Heart left ventricle (tissue), 13 donors: ENCODE data around the gene TAS2R1.

Experiments
- CTCF ChIP-seq, 12 donors: fragments of 200-600 bp; sonication (generic) in 4 of 12; IDR thresholded peaks; one replicate each; pipeline versions ENCODE4 v1.5.0 to v1.8.0; 2018 to 2022; ENCODE audit warnings: antibody characterized with exemption in 12 of 12, mild to moderate bottlenecking in 5 of 12
- POLR2A ChIP-seq, 2 donors: fragments of 450-650 bp; IDR thresholded peaks; one replicate each; pipeline ENCODE4 v1.6.1; 2017; ENCODE audit warnings: antibody characterized with exemption in 2 of 2, mild to moderate bottlenecking in 2 of 2, moderate library complexity in 2 of 2
- donor health status: ischemic (EF 13 %, LVEDD 7.1; RV severe dilation, severe dysfunction).
- donor health status: DM: no; HTN: yes; CAD: no.
- donor health status: DM: no; HTN: no; CAD: no.
- donor health status: ischemic (EF 25% LVEDD 6.9; RV normal size, moderate dysfunction).
- donor health status: ischemic (EF 25% LVEDD 5.7; RV mildly dilated, moderate dysfunction).
- donor health status: ischemic (EF 35%, LVEDD 5.7; RV mildly dilated, moderate dysfunction).
- donor health status: nonischemic (EF 11% LVEDD 7.7; RV severe dilation, severe dysfunction).
- donor health status: DM: yes; HTN: yes; CAD: no.
- donor health status: PGD.
- donor health status: ischemic (EF 29% LVEDD 5.4; RV normal size, mild dysfunction).
- donor health status: nonischemic (EF 23%, LVEDD 6.1; RV moderate dilation, normal function).

GRCh38 chr5:9615331-9615730 lies 14.8 kb downstream of the TAS2R1 start:
- TF ChIP-seq POLR2A (IDR thresholded peaks at IDR 0.05), result no peak
- TF ChIP-seq CTCF (IDR thresholded peaks at IDR 0.05), result no peak
